T-helper 9 cell (primary cell): ENCODE data around the gene DNMT3L.
"Not testable (repeated sequence)": the region's sequence is repeated elsewhere in the genome, so short reads cannot be mapped to it uniquely, and the experiment has no call there.

Experiments
- DNase-seq: peaks from one replicate; pipeline ENCODE4 v3.0.0-alpha.2; 2020

DNMT3L gene

GRCh38 chr21:44275041-44275440 is 13.3 kb upstream of the DNMT3L start:
- DNase-seq = no peak

- DNase-seq = no peak
Measured at GRCh38 chr21:44273046-44273445, 11.3 kb upstream of the DNMT3L start.

GRCh38 chr21:44272284-44272858 is 10.7 kb upstream of the DNMT3L start:
- no peak for DNase-seq

- no peak for DNase-seq
Measured at GRCh38 chr21:44271558-44272283, 10.0 kb upstream of the DNMT3L start.

GRCh38 chr21:44269090-44269489 is 7.4 kb upstream of the DNMT3L start:
- no peak for DNase-seq

- DNase-seq = no peak
Measured at GRCh38 chr21:44267655-44268142, 6.0 kb upstream of the DNMT3L start.

- no peak for DNase-seq
Measured at GRCh38 chr21:44265734-44266270, 4.1 kb upstream of the DNMT3L start.

- DNase-seq = no peak
Measured at GRCh38 chr21:44263768-44264167, 2.1 kb upstream of the DNMT3L start.

- DNase-seq = no peak
Measured at GRCh38 chr21:44263221-44263760, 1.6 kb upstream of the DNMT3L start.

GRCh38 chr21:44262338-44263056 is 800 bp upstream of the DNMT3L start:
- no peak for DNase-seq

GRCh38 chr21:44260791-44261631 is 686 bp downstream of the DNMT3L start:
- no peak for DNase-seq

- no peak for DNase-seq
Measured at GRCh38 chr21:44260066-44260465, 1.6 kb downstream of the DNMT3L start.

- no peak for DNase-seq
Measured at GRCh38 chr21:44259082-44259705, 2.5 kb downstream of the DNMT3L start.

- DNase-seq = no peak
Measured at GRCh38 chr21:44258056-44258725, 3.5 kb downstream of the DNMT3L start.

GRCh38 chr21:44255511-44255981 is 6.2 kb downstream of the DNMT3L start:
- DNase-seq = no peak

GRCh38 chr21:44253832-44254710 is 7.6 kb downstream of the DNMT3L start:
- no peak for DNase-seq

GRCh38 chr21:44249204-44250037 is 12.3 kb downstream of the DNMT3L start:
- not testable (repeated sequence) for DNase-seq

- DNase-seq = not testable (repeated sequence)
Measured at GRCh38 chr21:44247904-44248303, 13.8 kb downstream of the DNMT3L start.

GRCh38 chr21:44243980-44244379 is 17.7 kb downstream of the DNMT3L start:
- DNase-seq = not testable (repeated sequence)
